SU-DHL-6 (cell line): ENCODE measurements around the gene KRTAP20-1.

ENCODE experiments used
- CTCF ChIP-seq: fragments of 200-600 bp; sonication (generic); IDR thresholded peaks from one replicate; pipeline ENCODE4 v1.5.1; 2017; ENCODE audit warnings: antibody characterized with exemption, mild to moderate bottlenecking, low read length, moderate library complexity; ENCODE audit not compliant: insufficient read depth, poor library complexity, severe bottlenecking
- EZH2phosphoT487 ChIP-seq: fragments of 200-600 bp; sonication (generic), shearing (Covaris generic); conservative IDR thresholded peaks from 2 replicates; pipeline ENCODE4 v1.6.1; 2018; ENCODE audit warnings: mild to moderate bottlenecking, antibody characterized with exemption, low read length, moderate library complexity, mixed read lengths

GRCh38 chr21:30623362-30623761, 7.1 kb downstream of the KRTAP20-1 start:
- TF ChIP-seq CTCF: no peak
- TF ChIP-seq EZH2phosphoT487: no peak
